GM23338 (cell line): ENCODE results near the gene KTI12. TPM values are rescaled to one million over a fixed set of nuclear protein-coding genes. Genes with fewer than 3 reads are reported as not detected.
"Not testable (repeated sequence)": the region's sequence is repeated elsewhere in the genome, so short reads cannot be mapped to it uniquely, and the experiment has no call there.

Experiments
- ATAC-seq: fragments of 200-7000 bp; cut with Tn5 transposase; 3 replicates; pipeline ENCODE4 v1.9.1; 2020
- DNase-seq: peaks from one replicate; pipeline ENCODE4 v3.0.0-alpha.2; 2015; ENCODE audit warnings: low spot score
- H2AFZ ChIP-seq: fragments of 200-600 bp; sonication (generic); 2 replicates; pipeline ENCODE4 v1.8.0; 2016; ENCODE audit warnings: antibody characterized with exemption, mild to moderate bottlenecking, moderate library complexity
- H3F3A ChIP-seq: fragments of 200-600 bp; sonication (generic); replicated peaks from 2 replicates; pipeline ENCODE4 v1.8.0; 2017; ENCODE audit warnings: antibody characterized with exemption, mixed run types, low read depth
- H3K27ac ChIP-seq: fragments of 200-600 bp; sonication (generic); 2 replicates; pipeline ENCODE4 v1.6.1; 2016; ENCODE audit warnings: low read depth
- H3K27me3 ChIP-seq: fragments of 200-600 bp; sonication (generic); 2 replicates; pipeline ENCODE4 v1.8.0; 2016; ENCODE audit warnings: mild to moderate bottlenecking, mixed run types, moderate library complexity; ENCODE audit not compliant: insufficient read depth
- H3K36me3 ChIP-seq: fragments of 200-600 bp; sonication (generic); 2 replicates; pipeline ENCODE4 v1.8.0; 2016; ENCODE audit warnings: mild to moderate bottlenecking; ENCODE audit not compliant: insufficient read depth
- H3K4me1 ChIP-seq: fragments of 200-600 bp; sonication (generic); 2 replicates; pipeline ENCODE4 v1.8.0; 2016; ENCODE audit warnings: mild to moderate bottlenecking, moderate library complexity; ENCODE audit not compliant: insufficient read depth
- H3K4me2 ChIP-seq: fragments of 200-600 bp; sonication (generic); 2 replicates; pipeline ENCODE4 v1.7.1; 2017; ENCODE audit warnings: mixed run types
- H3K4me3 ChIP-seq: fragments of 200-600 bp; sonication (generic); 2 replicates; pipeline ENCODE4 v1.6.1; 2016; ENCODE audit warnings: mixed run types
- H3K79me2 ChIP-seq: fragments of 200-600 bp; sonication (generic); replicated peaks from 2 replicates; pipeline ENCODE4 v1.8.0; 2017; ENCODE audit warnings: mild to moderate bottlenecking; ENCODE audit not compliant: insufficient read depth
- H3K9me2 ChIP-seq: fragments of 200-600 bp; sonication (generic); 2 replicates; pipeline ENCODE4 v1.8.0; 2017; ENCODE audit not compliant: insufficient read depth
- H4K20me1 ChIP-seq: fragments of 200-600 bp; sonication (generic); replicated peaks from 2 replicates; pipeline ENCODE4 v1.8.0; 2017; ENCODE audit warnings: mild to moderate bottlenecking; ENCODE audit not compliant: insufficient read depth
- H3K27ac Mint-ChIP-seq: 2 replicates; pipeline ENCODE4 v1.8.0; 2020; ENCODE audit warnings: inconsistent platforms, mild to moderate bottlenecking, moderate library complexity, mixed read lengths
- H3K27me3 Mint-ChIP-seq: 3 replicates; pipeline ENCODE4 v1.8.0; 2022; ENCODE audit warnings: low read depth, mild to moderate bottlenecking, moderate library complexity, mixed read lengths, inconsistent platforms; ENCODE audit not compliant: insufficient read depth, poor library complexity
- H3K36me3 Mint-ChIP-seq: 3 replicates; pipeline ENCODE4 v1.8.0; 2021; ENCODE audit warnings: low read depth, mild to moderate bottlenecking, inconsistent platforms, moderate library complexity, mixed read lengths
- H3K4me1 Mint-ChIP-seq: 3 replicates; pipeline ENCODE4 v1.8.0; 2020; ENCODE audit warnings: mild to moderate bottlenecking, inconsistent platforms, mixed read lengths
- H3K4me3 Mint-ChIP-seq: 3 replicates; pipeline ENCODE4 v1.8.0; 2021; ENCODE audit warnings: moderate library complexity, mild to moderate bottlenecking, inconsistent platforms, mixed read lengths
- H3K9me3 Mint-ChIP-seq: 3 replicates; pipeline ENCODE4 v1.8.0; 2020; ENCODE audit warnings: moderate library complexity, mild to moderate bottlenecking, inconsistent platforms, mixed read lengths
- ETS1 ChIP-seq: IDR thresholded peaks from 2 replicates; pipeline ENCODE4 v1.6.1; 2016; ENCODE audit warnings: antibody characterized with exemption
- EZH2phosphoT487 ChIP-seq: fragments of 200-600 bp; sonication (generic); IDR thresholded peaks from one replicate; pipeline ENCODE4 v1.8.1; 2018; ENCODE audit warnings: antibody characterized with exemption; ENCODE audit not compliant: unreplicated experiment
- STAT1 ChIP-seq: IDR thresholded peaks from one replicate; pipeline ENCODE4 v1.6.1; 2016; ENCODE audit warnings: antibody characterized with exemption; ENCODE audit not compliant: unreplicated experiment
- ZNF462 ChIP-seq: fragments of 250-450 bp; sonication (Bioruptor Pico); IDR thresholded peaks from 2 replicates; pipeline ENCODE4 v1.5.0; 2020; ENCODE audit warnings: mild to moderate bottlenecking, moderate library complexity
- polyA plus RNA-seq: library from polyadenylated mRNA; unstranded; fragments of >200 nt; fragmentation: Nextera tagmentation; extraction: Ambion mirVana; gene quantifications from 2 replicates; pipeline ENCODE4 v1.2.1, GENCODE V29; 2016
- total RNA-seq: library from RNA; depleted of rRNA; stranded (reverse); fragments of >200 nt; shearing (Covaris generic); gene quantifications from 2 replicates; pipeline ENCODE4 v1.2.3, GENCODE V29; 2014

KTI12 gene
- total and polyA plus RNA-seq, 2 experiments from 2014 or later = 8.7 to 13.0 TPM

DNA sequence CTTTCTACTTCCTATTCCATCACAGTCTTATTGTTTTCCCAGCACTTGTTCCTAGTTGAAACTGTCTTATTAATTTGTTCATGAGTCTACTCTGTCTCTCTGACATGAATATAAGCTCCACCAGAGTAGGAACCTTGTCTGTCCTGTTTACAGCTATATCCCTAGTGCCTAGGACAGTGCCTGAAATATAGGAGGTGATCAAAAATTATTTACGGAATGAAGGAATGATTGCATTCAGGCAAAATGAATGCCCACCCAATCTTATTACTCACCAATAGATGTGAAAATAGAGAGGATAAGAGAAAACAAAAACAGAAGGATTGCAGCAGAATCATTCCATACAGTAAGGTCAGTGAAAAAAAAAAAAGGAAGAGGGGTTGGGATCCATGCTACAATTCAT lies 20.3 kb upstream of the KTI12 start (continued):
- no peak for TF ChIP-seq ZNF462 (CRISPR knock-in tag)
- TF ChIP-seq EZH2phosphoT487 = no peak
- no peak for TF ChIP-seq ETS1
- no peak for TF ChIP-seq STAT1

- peaks cover 28% of the 10 kb centered on the region for H4K20me1 ChIP-seq
- H3K36me3 Mint-ChIP-seq = peaks cover 33% of the 10 kb centered on the region
- not testable (repeated sequence) for H3K4me3 Mint-ChIP-seq, H3F3A ChIP-seq, H3K4me3 ChIP-seq, H3K9me2 ChIP-seq, H3K4me1 Mint-ChIP-seq, H3K4me2 ChIP-seq, H3K27me3 ChIP-seq, H3K4me1 ChIP-seq, H3K27ac Mint-ChIP-seq, H3K27ac ChIP-seq, H3K9me3 Mint-ChIP-seq, DNase-seq, H2AFZ ChIP-seq, H3K36me3 ChIP-seq, ATAC-seq, H3K27me3 Mint-ChIP-seq
- H3K79me2 ChIP-seq = peaks cover 98% of the 10 kb centered on the region
These were observed 15.7 kb upstream of the KTI12 start for GRCh38 chr1:52049337-52049736.

GRCh38 chr1:52045666-52046195 lies 12.1 kb upstream of the KTI12 start:
- peaks cover 86% of the 10 kb centered on the region for H3K79me2 ChIP-seq
- H2AFZ ChIP-seq, H3K27ac Mint-ChIP-seq, H3K4me1 ChIP-seq, H3K4me3 ChIP-seq, ATAC-seq, H3K4me3 Mint-ChIP-seq, H3K4me1 Mint-ChIP-seq, H3F3A ChIP-seq, H3K36me3 ChIP-seq, H3K27me3 Mint-ChIP-seq, H3K27me3 ChIP-seq, DNase-seq, H3K9me3 Mint-ChIP-seq, H3K4me2 ChIP-seq, H3K9me2 ChIP-seq: not testable (repeated sequence)
- H3K27ac ChIP-seq = peak overlapping the region; percentile 7; the same call in 1 of the 2 replicates
- peaks cover 33% of the 10 kb centered on the region for H4K20me1 ChIP-seq
- peaks cover 15% of the 10 kb centered on the region for H3K36me3 Mint-ChIP-seq
